Lower lobe of right lung (tissue), 2 donors: ENCODE data around the gene BARHL1. TPM values are rescaled to one million over a fixed set of nuclear protein-coding genes. Genes with fewer than 3 reads are reported as not detected.

Source experiments
- ATAC-seq, 2 donors: fragments of 200-7000 bp; cut with Tn5 transposase; one replicate each; pipeline ENCODE4 v1.9.1; 2020 to 2022; ENCODE audit warnings: mild to moderate bottlenecking in 2 of 2, moderate library complexity in 2 of 2
- DNase-seq: peaks from one replicate; pipeline ENCODE4 v3.0.0-alpha.2; 2020
- H3K27ac ChIP-seq: fragments of 200-600 bp; one replicate; pipeline ENCODE4 v1.8.0; 2022
- H3K27me3 ChIP-seq: fragments of 200-600 bp; one replicate; pipeline ENCODE4 v1.8.0; 2022; ENCODE audit warnings: low read depth
- H3K36me3 ChIP-seq: fragments of 200-600 bp; one replicate; pipeline ENCODE4 v1.8.0; 2022; ENCODE audit warnings: mild to moderate bottlenecking
- H3K4me1 ChIP-seq: fragments of 200-600 bp; one replicate; pipeline ENCODE4 v1.8.0; 2022
- H3K4me3 ChIP-seq: fragments of 200-600 bp; one replicate; pipeline ENCODE4 v1.8.0; 2022; ENCODE audit warnings: mild to moderate bottlenecking
- H3K9me3 ChIP-seq: fragments of 200-600 bp; one replicate; pipeline ENCODE4 v1.8.0; 2022
- intact Hi-C: fragments of 100-400 bp; cut with DNase I; formaldehyde crosslinking; loops from one replicate; pipeline ENCODE4 v1.11.0; 2022
- total RNA-seq: library from RNA; stranded (reverse); fragmentation: NEBNext Ultra II Directional; extraction: Animal tissue kit (Norgen Biotek cat#: 25700); gene quantifications from one replicate; pipeline ENCODE4 v1.2.1, GENCODE V29; 2021
- TF ChIP-seq, protein P1 (sequence below): fragments of 200-600 bp; IDR thresholded peaks from one replicate; pipeline ENCODE4 v1.8.0; 2022; ENCODE audit warnings: antibody characterized with exemption, mild to moderate bottlenecking
- donor health status: DM: no; HTN: yes; CAD: no; lungs with severe emphysema.

Gene BARHL1
- total RNA-seq, 1 donor from 2014 or later, result not detected

GRCh38 chr9:132556235-132556634 lies 26.2 kb upstream of the BARHL1 start:
- Histone ChIP-seq H3K4me1 (no peaks in the 10 kb centered on the region), H3K4me3 (no peak overlapping the region), H3K36me3 (no peaks in the 10 kb centered on the region), H3K27ac (no peak overlapping the region), H3K27me3 (peaks cover 6% of the 10 kb centered on the region), H3K9me3 (no peaks in the 10 kb centered on the region)
- ATAC-seq, result no peak
- TF ChIP-seq, protein P1, sequence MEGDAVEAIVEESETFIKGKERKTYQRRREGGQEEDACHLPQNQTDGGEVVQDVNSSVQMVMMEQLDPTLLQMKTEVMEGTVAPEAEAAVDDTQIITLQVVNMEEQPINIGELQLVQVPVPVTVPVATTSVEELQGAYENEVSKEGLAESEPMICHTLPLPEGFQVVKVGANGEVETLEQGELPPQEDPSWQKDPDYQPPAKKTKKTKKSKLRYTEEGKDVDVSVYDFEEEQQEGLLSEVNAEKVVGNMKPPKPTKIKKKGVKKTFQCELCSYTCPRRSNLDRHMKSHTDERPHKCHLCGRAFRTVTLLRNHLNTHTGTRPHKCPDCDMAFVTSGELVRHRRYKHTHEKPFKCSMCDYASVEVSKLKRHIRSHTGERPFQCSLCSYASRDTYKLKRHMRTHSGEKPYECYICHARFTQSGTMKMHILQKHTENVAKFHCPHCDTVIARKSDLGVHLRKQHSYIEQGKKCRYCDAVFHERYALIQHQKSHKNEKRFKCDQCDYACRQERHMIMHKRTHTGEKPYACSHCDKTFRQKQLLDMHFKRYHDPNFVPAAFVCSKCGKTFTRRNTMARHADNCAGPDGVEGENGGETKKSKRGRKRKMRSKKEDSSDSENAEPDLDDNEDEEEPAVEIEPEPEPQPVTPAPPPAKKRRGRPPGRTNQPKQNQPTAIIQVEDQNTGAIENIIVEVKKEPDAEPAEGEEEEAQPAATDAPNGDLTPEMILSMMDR, result no peak
- DNase-seq, result no peak
- intact Hi-C loops, result no loop called here

DNA sequence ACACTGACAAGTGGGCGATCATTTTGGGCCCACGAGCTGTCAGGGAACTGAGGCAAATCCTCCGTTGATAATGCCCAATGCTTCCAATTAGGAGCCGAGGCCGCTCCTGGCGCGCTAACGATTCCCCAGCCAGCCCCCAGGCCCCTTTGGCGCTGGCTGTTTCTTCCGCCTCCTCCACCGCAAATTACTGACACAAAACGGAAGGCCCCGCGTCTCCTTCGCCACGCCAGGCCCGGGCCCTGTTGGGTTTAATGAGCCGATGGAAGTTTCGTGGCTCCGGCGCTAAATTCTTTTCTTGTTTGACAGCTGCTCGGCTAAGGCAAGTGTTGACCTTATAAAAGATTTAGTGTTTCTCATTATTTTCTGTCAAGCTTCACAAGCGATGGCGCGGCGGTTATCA lies 25.7 kb upstream of the BARHL1 start:
- H3K27me3 ChIP-seq, result peaks cover 3% of the 10 kb centered on the region
- no peak for DNase-seq
- no peak for ATAC-seq
- TF ChIP-seq, protein P1, result no peak
- H3K4me3 ChIP-seq, result no peak overlapping the region
- H3K27ac ChIP-seq, result no peak overlapping the region
- H3K9me3 ChIP-seq, result no peaks in the 10 kb centered on the region
- no peaks in the 10 kb centered on the region for H3K4me1 ChIP-seq
- H3K36me3 ChIP-seq, result no peaks in the 10 kb centered on the region
- intact Hi-C loops, result no loop called here

DNA sequence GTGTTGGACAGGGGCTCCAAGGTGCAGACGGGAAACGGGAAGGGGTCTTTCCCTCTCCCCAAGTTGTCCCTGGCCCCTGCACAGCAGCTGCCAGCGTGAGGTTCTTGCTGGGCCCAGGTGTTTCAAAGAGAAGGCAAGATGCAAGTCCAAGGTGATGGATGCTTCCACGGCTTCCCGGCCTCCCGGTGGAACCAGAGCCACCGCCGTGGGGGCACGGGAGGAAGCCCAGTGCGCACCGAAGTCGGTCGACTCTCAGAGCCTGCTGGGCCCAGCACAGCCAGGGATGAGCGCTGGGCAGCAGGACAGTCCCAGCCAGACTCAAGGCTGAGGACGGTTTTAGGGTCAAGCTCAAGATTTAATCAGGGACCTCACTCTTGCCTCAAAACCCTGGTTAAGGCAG lies 25.2 kb upstream of the BARHL1 start:
- no peaks in the 10 kb centered on the region for H3K9me3 ChIP-seq
- no peaks in the 10 kb centered on the region for H3K4me1 ChIP-seq
- H3K27ac ChIP-seq, result no peak overlapping the region
- intact Hi-C loops, result no loop called here
- no peak for DNase-seq
- H3K36me3 ChIP-seq, result no peaks in the 10 kb centered on the region
- TF ChIP-seq, protein P1, result no peak
- ATAC-seq, result no peak
- H3K27me3 ChIP-seq, result peaks cover 6% of the 10 kb centered on the region
- no peak overlapping the region for H3K4me3 ChIP-seq

DNA sequence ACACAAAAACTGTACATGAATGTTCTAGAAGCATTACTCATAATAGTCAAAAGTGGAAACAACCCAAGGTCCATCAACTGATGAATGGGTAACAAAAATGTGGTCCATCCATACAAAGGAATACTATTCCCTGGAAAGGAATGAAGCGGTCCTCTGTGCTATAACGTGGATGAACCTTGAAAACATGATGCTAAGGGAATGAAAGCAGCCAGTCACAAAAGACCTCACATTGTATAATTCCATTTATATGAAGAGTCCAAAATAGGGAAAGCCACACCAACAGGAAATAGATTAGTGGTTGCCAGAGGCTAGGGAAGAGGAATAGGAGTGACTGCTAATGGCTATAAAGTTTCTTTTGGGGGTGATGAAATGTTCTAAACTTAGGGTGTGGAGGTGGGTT lies 22.7 kb upstream of the BARHL1 start:
- no peak for ATAC-seq
- Histone ChIP-seq H3K9me3 (no peaks in the 10 kb centered on the region), H3K27ac (no peak overlapping the region), H3K36me3 (no peaks in the 10 kb centered on the region), H3K4me3 (no peak overlapping the region), H3K4me1 (no peaks in the 10 kb centered on the region), H3K27me3 (peaks cover 7% of the 10 kb centered on the region)
- intact Hi-C loops, result no loop called here
- TF ChIP-seq, protein P1, result no peak
- DNase-seq, result no peak

GRCh38 chr9:132560616-132561202 lies 21.7 kb upstream of the BARHL1 start:
- no peak for ATAC-seq
- Histone ChIP-seq H3K27ac (no peak overlapping the region), H3K36me3 (no peaks in the 10 kb centered on the region), H3K9me3 (no peaks in the 10 kb centered on the region), H3K4me1 (no peaks in the 10 kb centered on the region), H3K4me3 (no peak overlapping the region), H3K27me3 (peaks cover 7% of the 10 kb centered on the region)
- intact Hi-C loops, result no loop called here
- TF ChIP-seq, protein P1, result no peak
- DNase-seq, result no peak

DNA sequence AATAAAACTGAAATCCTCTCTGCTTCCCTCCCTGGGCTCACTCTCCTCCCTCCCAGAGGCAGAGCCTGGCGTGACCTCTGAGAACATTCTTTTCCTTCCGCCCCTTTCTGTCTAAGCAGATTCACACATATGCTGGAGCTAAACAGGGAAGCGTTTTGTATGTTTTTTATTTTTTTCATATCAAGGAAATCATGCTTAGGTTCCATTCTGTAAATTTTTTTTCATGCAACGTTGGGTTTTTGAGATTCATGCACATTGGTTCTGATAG lies 20.2 kb upstream of the BARHL1 start:
- no peak for DNase-seq
- H3K27me3 ChIP-seq, result peaks cover 7% of the 10 kb centered on the region
- intact Hi-C loops, result no loop called here

More for the DNA sequence above, 20.2 kb upstream of the BARHL1 start:
- H3K4me1 ChIP-seq, result no peaks in the 10 kb centered on the region
- no peak overlapping the region for H3K27ac ChIP-seq
- TF ChIP-seq, protein P1, result no peak
- no peak overlapping the region for H3K4me3 ChIP-seq
- H3K36me3 ChIP-seq, result no peaks in the 10 kb centered on the region
- ATAC-seq, result no peak
- H3K9me3 ChIP-seq, result no peaks in the 10 kb centered on the region
